ENCODE measurements around the gene PHLDB1.

PHLDB1 gene

DNA sequence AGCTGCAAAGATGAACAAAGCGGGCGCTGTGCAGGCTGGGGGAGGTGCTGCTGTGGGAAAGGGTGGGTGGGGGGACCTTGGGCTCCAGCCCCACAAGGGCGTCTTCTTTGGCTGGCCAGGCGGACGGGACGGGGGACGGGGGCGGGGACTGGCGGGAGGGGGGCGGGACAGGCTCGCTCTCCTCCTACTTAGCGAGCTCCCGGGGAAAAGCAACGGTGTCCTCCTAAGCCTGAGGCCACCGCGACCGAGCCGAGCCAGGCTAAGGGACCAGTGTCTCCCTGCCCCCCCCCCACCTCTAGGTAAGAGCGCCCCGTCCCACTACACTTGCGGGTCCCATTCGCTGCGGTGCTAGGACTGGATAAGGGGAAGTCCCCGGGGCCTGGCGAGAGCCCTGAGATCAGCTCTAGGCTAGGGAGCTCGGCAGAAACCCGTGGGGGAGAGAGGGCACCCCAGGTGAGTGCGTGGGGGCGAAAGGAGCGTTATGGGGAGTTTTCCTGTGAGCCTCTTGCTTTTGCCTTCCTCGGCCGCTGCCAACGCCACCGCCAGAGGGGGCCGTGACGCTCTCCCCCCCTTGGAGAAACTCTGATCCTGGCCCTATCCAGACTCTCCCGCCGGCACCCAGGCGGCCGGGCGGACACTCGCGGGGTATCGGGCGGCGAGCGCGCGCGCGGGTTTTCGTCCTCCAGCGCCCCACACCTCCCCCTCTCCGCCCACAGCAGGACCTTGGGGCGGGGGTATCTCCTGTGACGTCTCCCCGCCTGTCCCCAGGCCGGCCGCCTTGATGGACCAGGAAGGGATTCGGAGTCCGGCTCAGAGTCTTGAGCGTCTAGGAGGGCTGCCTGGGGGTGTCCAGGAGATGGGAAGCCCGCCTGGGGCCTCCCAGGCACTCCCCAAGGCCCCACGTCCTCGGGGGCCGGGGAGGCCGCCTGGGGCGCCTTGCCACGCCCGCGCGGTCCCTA, at the start of gene PHLDB1:
Gene PHLDB1, plus strand, starts transcription at position 215 of the 959 bp plus-strand sequence. CDS start 6,222 bp downstream, outside the sequence.
- TF ChIP-seq ZFX (IDR thresholded peaks at IDR 0.05; ENCODE audit: borderline replicate concordance), result no peak
- TF ChIP-seq, protein P1, sequence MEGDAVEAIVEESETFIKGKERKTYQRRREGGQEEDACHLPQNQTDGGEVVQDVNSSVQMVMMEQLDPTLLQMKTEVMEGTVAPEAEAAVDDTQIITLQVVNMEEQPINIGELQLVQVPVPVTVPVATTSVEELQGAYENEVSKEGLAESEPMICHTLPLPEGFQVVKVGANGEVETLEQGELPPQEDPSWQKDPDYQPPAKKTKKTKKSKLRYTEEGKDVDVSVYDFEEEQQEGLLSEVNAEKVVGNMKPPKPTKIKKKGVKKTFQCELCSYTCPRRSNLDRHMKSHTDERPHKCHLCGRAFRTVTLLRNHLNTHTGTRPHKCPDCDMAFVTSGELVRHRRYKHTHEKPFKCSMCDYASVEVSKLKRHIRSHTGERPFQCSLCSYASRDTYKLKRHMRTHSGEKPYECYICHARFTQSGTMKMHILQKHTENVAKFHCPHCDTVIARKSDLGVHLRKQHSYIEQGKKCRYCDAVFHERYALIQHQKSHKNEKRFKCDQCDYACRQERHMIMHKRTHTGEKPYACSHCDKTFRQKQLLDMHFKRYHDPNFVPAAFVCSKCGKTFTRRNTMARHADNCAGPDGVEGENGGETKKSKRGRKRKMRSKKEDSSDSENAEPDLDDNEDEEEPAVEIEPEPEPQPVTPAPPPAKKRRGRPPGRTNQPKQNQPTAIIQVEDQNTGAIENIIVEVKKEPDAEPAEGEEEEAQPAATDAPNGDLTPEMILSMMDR (IDR thresholded peaks at IDR 0.05), result peak; percentile 78
- H3K27ac ChIP-seq, result no peak within 1 kb of the TSS

DNA sequence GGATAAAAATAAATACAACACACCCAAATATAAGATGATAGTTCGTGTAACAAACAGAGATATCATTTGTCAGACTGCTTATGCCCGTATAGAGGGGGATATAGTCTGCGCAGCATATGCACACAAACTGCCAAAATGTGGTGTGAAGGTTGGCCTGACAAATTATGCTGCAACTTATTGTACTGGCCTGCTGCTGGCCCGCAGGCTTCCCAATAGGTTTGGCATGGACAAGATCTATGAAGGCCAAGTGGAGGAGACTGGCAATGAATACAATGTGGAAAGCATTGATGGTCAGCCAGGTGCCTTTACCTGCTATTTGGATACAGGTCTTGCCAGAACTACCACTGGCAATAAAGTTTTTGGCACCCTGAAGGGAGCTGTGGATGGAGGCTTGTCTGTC, 46.6 kb upstream of the PHLDB1 start:
- TF ChIP-seq, protein P1 (IDR thresholded peaks at IDR 0.05), result no peak
- TF ChIP-seq ZFX (IDR thresholded peaks at IDR 0.05; ENCODE audit: borderline replicate concordance), result no peak
- no peak overlapping the region for H3K27ac ChIP-seq

DNA sequence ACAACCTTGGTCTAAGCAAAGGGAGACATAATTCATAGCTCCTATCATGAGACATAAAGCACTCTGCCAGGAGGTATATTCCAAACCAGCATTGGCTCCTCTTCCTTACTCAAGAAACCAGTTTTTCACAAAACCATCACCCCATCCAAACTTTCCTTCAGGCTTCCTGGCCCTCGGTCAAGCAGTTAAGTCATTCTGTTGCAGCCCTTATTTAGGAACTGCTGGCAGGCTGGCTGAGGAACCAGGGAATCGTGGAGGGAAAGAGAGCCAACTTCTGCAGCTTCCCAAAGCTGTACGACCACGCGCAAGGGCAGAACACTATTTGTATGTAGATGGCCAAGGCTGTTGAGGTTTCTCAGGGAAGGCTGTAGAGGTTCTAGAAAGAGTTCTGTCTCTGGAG, 42.4 kb upstream of the PHLDB1 start:
- TF ChIP-seq, protein P1 (IDR thresholded peaks at IDR 0.05), result no peak
- TF ChIP-seq ZFX (IDR thresholded peaks at IDR 0.05; ENCODE audit: borderline replicate concordance), result no peak

DNA sequence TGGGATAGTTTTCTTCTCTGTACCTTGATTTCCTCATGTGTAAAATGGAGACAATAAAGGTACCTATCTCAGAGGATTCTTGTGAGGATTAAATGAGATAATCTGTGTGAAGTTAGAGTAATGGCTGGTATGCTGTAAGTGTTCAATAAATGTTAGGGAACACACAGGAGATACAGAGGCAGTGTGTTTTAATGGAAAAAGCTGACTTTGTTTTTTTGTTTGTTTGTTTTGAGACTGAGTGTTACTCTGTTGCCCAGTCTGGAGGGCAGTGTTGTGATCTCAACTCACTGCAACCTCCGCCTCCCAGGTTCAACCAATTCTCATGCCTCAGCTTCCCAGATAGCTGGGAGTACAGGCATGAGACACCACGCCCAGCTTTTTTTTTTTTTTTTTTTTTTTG, 37.7 kb upstream of the PHLDB1 start:
- TF ChIP-seq, protein P1 (IDR thresholded peaks at IDR 0.05), result no peak
- no peak for TF ChIP-seq ZFX (IDR thresholded peaks at IDR 0.05; ENCODE audit: borderline replicate concordance)
- no peak overlapping the region for H3K27ac ChIP-seq

More for the DNA sequence above, 42.4 kb upstream of the PHLDB1 start:
- H3K27ac ChIP-seq, result no peak overlapping the region

DNA sequence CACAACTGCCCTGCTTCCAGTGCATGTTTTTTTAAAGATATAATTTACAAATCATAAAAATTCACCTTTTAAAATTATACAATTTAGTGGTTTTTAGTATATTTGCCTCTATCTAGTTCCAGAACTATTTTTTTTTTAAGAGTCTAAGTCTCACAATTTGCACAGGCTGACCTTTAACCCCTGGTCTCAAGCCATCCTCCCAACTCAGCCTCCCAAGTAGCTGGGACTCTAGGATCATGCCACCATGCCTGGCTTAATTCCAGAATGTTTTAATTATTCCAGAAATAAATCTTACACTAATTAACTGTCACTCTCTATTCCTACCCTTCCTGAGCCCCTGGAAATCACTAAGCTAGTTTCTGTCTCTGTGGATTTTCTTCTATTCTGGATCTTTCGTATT, 36.6 kb upstream of the PHLDB1 start:
- TF ChIP-seq ZFX (IDR thresholded peaks at IDR 0.05; ENCODE audit: borderline replicate concordance), result no peak
- TF ChIP-seq, protein P1 (IDR thresholded peaks at IDR 0.05), result no peak
- no peak overlapping the region for H3K27ac ChIP-seq

DNA sequence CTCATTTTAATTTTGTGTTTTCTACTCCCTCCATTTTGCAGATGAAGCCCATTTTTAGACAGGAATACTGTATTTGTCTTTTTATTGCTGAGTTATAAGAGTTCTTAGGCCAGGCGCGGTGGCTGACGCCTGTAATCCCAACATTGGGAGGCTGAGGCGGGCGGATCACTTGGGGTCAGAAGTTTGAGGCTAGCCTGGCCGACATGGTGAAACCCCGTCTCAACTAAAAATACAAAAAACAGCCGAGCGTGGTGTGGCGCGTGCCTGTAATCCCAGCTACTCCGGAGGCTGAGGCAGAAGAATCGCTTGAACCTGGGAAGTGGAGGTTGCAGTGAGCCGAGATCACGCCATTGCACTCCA, 35.7 kb upstream of the PHLDB1 start:
- H3K27ac ChIP-seq, result peak overlapping the region; percentile 77

DNA sequence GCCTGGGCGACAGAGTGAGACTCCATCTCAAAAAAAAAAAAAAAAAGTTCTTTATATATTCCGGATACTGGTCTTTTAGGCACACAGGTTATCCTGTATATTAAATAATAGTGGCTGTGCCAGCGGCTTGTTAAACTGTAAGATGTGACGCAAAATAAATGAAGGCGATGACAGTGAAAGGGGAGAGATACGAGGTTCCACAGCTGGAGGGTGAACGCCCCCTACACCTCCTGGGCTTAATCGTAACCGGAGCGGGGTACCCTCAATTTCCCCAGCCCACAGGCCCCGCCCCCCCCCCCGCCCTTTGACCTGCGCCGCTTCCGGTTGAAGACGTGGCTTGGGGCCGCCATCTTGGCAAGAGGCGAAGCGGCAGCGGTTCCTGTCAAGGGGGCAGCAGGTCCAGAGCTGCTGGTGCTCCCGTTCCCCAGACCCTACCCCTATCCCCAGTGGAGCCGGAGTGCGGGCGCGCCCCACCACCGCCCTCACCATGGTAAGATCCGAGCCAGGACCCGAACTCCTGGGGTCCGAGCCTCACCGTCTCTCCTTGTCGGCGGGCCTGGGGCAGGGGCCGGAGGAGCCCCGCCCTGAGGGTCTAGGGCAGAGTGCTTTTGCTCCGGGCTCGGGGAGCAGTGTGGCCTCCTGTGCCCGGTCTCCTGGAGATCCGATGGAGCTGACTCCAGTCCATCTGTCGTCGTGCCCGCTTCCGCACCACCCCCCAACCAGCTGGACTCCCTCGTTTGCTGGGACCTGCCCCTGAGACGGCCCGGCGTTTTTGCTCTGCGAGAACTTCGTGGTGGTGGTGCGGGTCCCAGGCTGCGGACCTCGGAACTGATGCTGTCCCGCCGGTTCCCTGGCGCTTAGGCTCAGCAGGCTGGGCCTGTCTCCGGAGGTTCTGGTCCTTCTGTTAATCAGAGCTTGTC, 35.1 kb upstream of the PHLDB1 start, which contains the start of gene ARCN1:
Gene ARCN1, plus strand, starts transcription at position 349 of the 920 bp plus-strand sequence. Its CDS starts 139 bp downstream, at position 488.
- peak within 1 kb of the TSS; percentile 77 for H3K27ac ChIP-seq

More for the DNA sequence above, 35.1 kb upstream of the PHLDB1 start, which contains the start of gene ARCN1:
- TF ChIP-seq, protein P1 (IDR thresholded peaks at IDR 0.05), result no peak
- no peak for TF ChIP-seq ZFX (IDR thresholded peaks at IDR 0.05; ENCODE audit: borderline replicate concordance)

All from 22Rv1 (cell line).